OCI-LY7 (cell line): Measurements from ENCODE around the gene SGMS2.

Experiments
- CTCF ChIP-seq: fragments of 200-600 bp; sonication (generic); conservative IDR thresholded peaks from 2 replicates; pipeline ENCODE4 v1.5.1; 2014; ENCODE audit warnings: mild to moderate bottlenecking, antibody characterized with exemption, low read length, moderate library complexity, mixed read lengths
- EZH2phosphoT487 ChIP-seq: fragments of 200-600 bp; sonication (generic); IDR thresholded peaks from 2 replicates; pipeline ENCODE4 v1.6.1; 2018; ENCODE audit warnings: low read depth, borderline replicate concordance, mild to moderate bottlenecking, mixed run types, antibody characterized with exemption, low read length, moderate library complexity, mixed read lengths

GRCh38 chr4:107906458-107907100, 81.8 kb downstream of the SGMS2 start:
- no peak for TF ChIP-seq CTCF
- no peak for TF ChIP-seq EZH2phosphoT487
